CD4-positive, alpha-beta T cell treated with Interleukin-1 beta for 1 hour (primary cell): ENCODE results near the gene CCDC106.

Source experiments
- DNase-seq, 2 donors: peaks; one replicate each; pipeline ENCODE4 v3.0.0-alpha.2; 2020 to 2022

Gene CCDC106

GRCh38 chr19:55647732-55648584 lies at the start of gene CCDC106:
TSS of gene CCDC106 (plus strand) at chr19:55648212. CDS start at chr19:55649047, 835 bp downstream.
- peak; percentile 41 to 48 for DNase-seq

- peak; percentile 92 to 95 for DNase-seq
Observed at GRCh38 chr19:55598719-55599467, 49.1 kb upstream of the CCDC106 start.

- peak; percentile 97 to 98 for DNase-seq
Observed at GRCh38 chr19:55599468-55599841, 48.6 kb upstream of the CCDC106 start, which contains the start of gene FIZ1. TSS of gene FIZ1 (minus strand) at chr19:55599517. CDS start at chr19:55597865, 1,652 bp downstream.

GRCh38 chr19:55599842-55600661 lies 48.0 kb upstream of the CCDC106 start, which contains the start of gene ZNF524:
TSS of gene ZNF524 (plus strand) at chr19:55600288. CDS start at chr19:55602113, 1,825 bp downstream.
- DNase-seq = peak; percentile 88 to 89

- DNase-seq = no peak
Observed at GRCh38 chr19:55600662-55601028, 47.4 kb upstream of the CCDC106 start.

- no peak for DNase-seq
Observed at GRCh38 chr19:55601084-55601483, 46.9 kb upstream of the CCDC106 start.

- no peak for DNase-seq
Observed at GRCh38 chr19:55602104-55603001, 45.7 kb upstream of the CCDC106 start.

GRCh38 chr19:55603115-55603514 lies 44.9 kb upstream of the CCDC106 start:
- DNase-seq = no peak

- no peak for DNase-seq
Observed at GRCh38 chr19:55603581-55604292, 44.3 kb upstream of the CCDC106 start.

GRCh38 chr19:55605207-55605636 lies 42.8 kb upstream of the CCDC106 start:
- DNase-seq = peak; percentile 98

GRCh38 chr19:55605637-55606470 lies 42.2 kb upstream of the CCDC106 start, which contains the start of gene ZNF865:
TSS of gene ZNF865 (plus strand) at chr19:55605647. CDS start at chr19:55613619, 7,972 bp downstream.
- peak; percentile 69 to 70 for DNase-seq

GRCh38 chr19:55606471-55606787 lies 41.6 kb upstream of the CCDC106 start:
- no peak for DNase-seq

GRCh38 chr19:55606817-55607216 lies 41.2 kb upstream of the CCDC106 start:
- DNase-seq = no peak

- DNase-seq = no peak
Observed at GRCh38 chr19:55609326-55609725, 38.7 kb upstream of the CCDC106 start.

- DNase-seq = no peak
Observed at GRCh38 chr19:55611300-55611982, 36.6 kb upstream of the CCDC106 start.

- DNase-seq = no peak
Observed at GRCh38 chr19:55611983-55612645, 35.9 kb upstream of the CCDC106 start.

GRCh38 chr19:55613396-55613795 lies 34.6 kb upstream of the CCDC106 start:
- DNase-seq = no peak

GRCh38 chr19:55613930-55614710 lies 33.9 kb upstream of the CCDC106 start:
- no peak for DNase-seq
